Mesendoderm (in vitro differentiated cells): Measurements from ENCODE around the gene CNDP1.

Experiments
- DNase-seq: peaks from one replicate; pipeline ENCODE4 v3.0.0; 2013
- H2AK5ac ChIP-seq: 2 replicates; pipeline ENCODE4 v1.6.1; 2013; ENCODE audit warnings: low read length, inconsistent platforms
- H2BK120ac ChIP-seq: 2 replicates; pipeline ENCODE4 v1.6.1; 2013; ENCODE audit warnings: low read depth, mild to moderate bottlenecking, low read length, moderate library complexity, mixed read lengths
- H2BK15ac ChIP-seq: replicated peaks from 2 replicates; pipeline ENCODE4 v1.6.1; 2013; ENCODE audit warnings: low read depth, mild to moderate bottlenecking, moderate library complexity
- H2BK5ac ChIP-seq: 2 replicates; pipeline ENCODE4 v1.6.1; 2013; ENCODE audit warnings: low read length, inconsistent platforms
- H3K18ac ChIP-seq: 2 replicates; pipeline ENCODE4 v1.6.1; 2013; ENCODE audit warnings: mild to moderate bottlenecking, low read length, mixed read lengths
- H3K23ac ChIP-seq: one replicate; pipeline ENCODE4 v1.6.1; 2013; ENCODE audit warnings: low read length
- H3K27ac ChIP-seq: 2 replicates; pipeline ENCODE4 v1.5.1; 2013; ENCODE audit warnings: low read depth, mild to moderate bottlenecking, inconsistent platforms, low read length, moderate library complexity
- H3K27me3 ChIP-seq: 2 replicates; pipeline ENCODE4 v1.6.1; 2013; ENCODE audit warnings: low read length, control low read depth, mild to moderate bottlenecking, inconsistent platforms; ENCODE audit not compliant: insufficient read depth, poor library complexity
- H3K36me3 ChIP-seq: 2 replicates; pipeline ENCODE4 v1.6.1; 2013; ENCODE audit warnings: low read length, inconsistent platforms; ENCODE audit not compliant: control insufficient read depth, insufficient read depth
- H3K4ac ChIP-seq: one replicate; pipeline ENCODE4 v1.6.1; 2013; ENCODE audit warnings: low read depth, mild to moderate bottlenecking, low read length, moderate library complexity
- H3K4me1 ChIP-seq: 2 replicates; pipeline ENCODE4 v1.6.1; 2013; ENCODE audit warnings: low read depth, low read length, inconsistent platforms; ENCODE audit not compliant: control insufficient read depth
- H3K4me2 ChIP-seq: 2 replicates; pipeline ENCODE4 v1.6.1; 2013; ENCODE audit warnings: low read length
- H3K4me3 ChIP-seq: 2 replicates; pipeline ENCODE4 v1.5.1; 2013; ENCODE audit warnings: mild to moderate bottlenecking, low read length
- H3K56ac ChIP-seq: one replicate; pipeline ENCODE4 v1.6.1; 2013; ENCODE audit warnings: low read length
- H3K79me1 ChIP-seq: 2 replicates; pipeline ENCODE4 v1.6.1; 2013; ENCODE audit warnings: low read length, inconsistent platforms
- H3K79me2 ChIP-seq: 2 replicates; pipeline ENCODE4 v1.6.1; 2013; ENCODE audit warnings: mild to moderate bottlenecking, low read length; ENCODE audit not compliant: control insufficient read depth, insufficient read depth
- H3K9ac ChIP-seq: 2 replicates; pipeline ENCODE4 v1.6.1; 2013; ENCODE audit warnings: low read length, inconsistent platforms
- H4K5ac ChIP-seq: one replicate; pipeline ENCODE4 v1.6.1; 2013; ENCODE audit warnings: low read length
- H4K8ac ChIP-seq: one replicate; pipeline ENCODE4 v1.6.1; 2013; ENCODE audit warnings: low read depth, mild to moderate bottlenecking, control low read depth, low read length, moderate library complexity
- WGBS: extraction: QIAGEN DNeasy Blood & Tissue Kit; methylation state at CpG from one replicate; pipeline ENCODE4 v1.1.7; 2013; ENCODE audit warnings: low lambda C conversion rate, missing lambda C conversion rate; ENCODE audit not compliant: insufficient coverage; ENCODE audit errors: extremely low coverage; 5-methylcytosine and 5-hydroxymethylcytosine counted together

Gene CNDP1

DNA sequence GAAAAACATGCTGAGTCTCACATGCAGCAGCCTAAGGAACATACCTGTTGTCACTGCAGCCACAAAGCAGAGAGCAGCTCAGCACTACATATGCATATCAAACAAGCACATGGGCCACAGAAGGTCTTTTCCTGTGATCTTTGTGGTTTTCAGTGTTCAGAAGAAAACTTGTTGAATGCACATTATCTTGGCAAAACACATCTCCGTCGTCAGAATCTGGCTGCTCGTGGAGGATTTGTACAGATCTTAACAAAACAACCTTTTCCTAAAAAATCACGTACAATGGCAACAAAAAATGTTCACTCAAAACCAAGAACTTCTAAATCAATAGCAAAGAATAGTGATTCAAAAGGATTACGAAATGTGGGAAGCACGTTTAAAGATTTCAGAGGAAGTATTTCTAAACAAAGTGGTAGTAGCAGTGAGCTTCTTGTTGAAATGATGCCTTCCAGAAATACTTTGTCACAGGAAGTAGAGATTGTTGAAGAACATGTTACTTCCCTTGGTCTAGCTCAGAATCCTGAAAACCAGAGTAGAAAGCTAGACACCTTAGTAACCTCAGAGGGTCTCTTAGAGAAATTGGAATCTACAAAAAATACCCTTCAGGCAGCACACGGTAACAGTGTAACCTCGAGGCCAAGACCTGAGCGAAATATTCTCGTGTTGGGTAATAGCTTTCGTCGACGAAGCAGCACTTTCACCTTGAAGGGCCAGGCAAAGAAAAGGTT is 97.5 kb downstream of the CNDP1 start:
- Histone ChIP-seq H3K27ac (no peak overlapping the region), H3K4ac (no peak overlapping the region), H2BK15ac (no peak overlapping the region), H3K9ac (no peak overlapping the region), H2BK120ac (no peak overlapping the region), H3K4me1 (no peaks in the 10 kb centered on the region), H3K79me1 (no peaks in the 10 kb centered on the region), H4K8ac (no peak overlapping the region), H3K36me3 (no peaks in the 10 kb centered on the region), H3K23ac (no peak overlapping the region), H3K4me3 (no peak overlapping the region), H3K56ac (no peak overlapping the region), H2BK5ac (no peak overlapping the region), H3K79me2 (no peaks in the 10 kb centered on the region), H3K27me3 (no peaks in the 10 kb centered on the region), H3K18ac (no peak overlapping the region), H2AK5ac (no peak overlapping the region), H3K4me2 (no peak overlapping the region), H4K5ac (no peak overlapping the region)
- no CpG with 5 or more reads among the region's 13 CpGs for WGBS
- DNase-seq: no peak

GRCh38 chr18:74632351-74632679 is 98.0 kb downstream of the CNDP1 start:
- Histone ChIP-seq H2AK5ac (no peak overlapping the region), H3K18ac (no peak overlapping the region), H3K23ac (no peak overlapping the region), H2BK5ac (no peak overlapping the region), H3K27ac (no peak overlapping the region), H3K9ac (no peak overlapping the region), H3K4me1 (no peaks in the 10 kb centered on the region), H3K4ac (no peak overlapping the region), H3K4me3 (no peak overlapping the region), H4K8ac (no peak overlapping the region), H3K79me2 (no peaks in the 10 kb centered on the region), H3K4me2 (no peak overlapping the region), H3K36me3 (no peaks in the 10 kb centered on the region), H2BK15ac (no peak overlapping the region), H3K27me3 (no peaks in the 10 kb centered on the region), H3K79me1 (no peaks in the 10 kb centered on the region), H2BK120ac (no peak overlapping the region), H4K5ac (no peak overlapping the region), H3K56ac (no peak overlapping the region)
- DNase-seq: no peak
- no CpG with 5 or more reads among the region's 6 CpGs for WGBS

DNA sequence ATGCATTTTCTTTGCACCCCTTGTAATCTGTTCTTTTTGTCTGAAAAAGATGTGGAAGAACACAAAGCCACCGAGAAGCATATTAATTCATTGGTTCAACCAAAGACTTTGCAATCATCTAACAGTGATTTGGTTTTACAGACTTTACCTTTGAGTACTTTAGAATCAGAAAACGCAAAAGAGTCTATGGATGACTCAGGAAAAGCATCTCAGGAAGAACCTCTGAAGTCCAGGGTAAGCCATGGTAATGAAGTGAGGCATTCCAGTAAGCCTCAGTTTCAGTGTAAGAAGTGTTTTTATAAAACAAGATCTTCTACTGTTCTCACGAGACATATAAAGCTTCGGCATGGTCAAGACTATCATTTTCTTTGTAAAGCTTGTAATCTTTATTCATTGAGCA is 98.6 kb downstream of the CNDP1 start:
- Histone ChIP-seq H2BK15ac (no peak overlapping the region), H3K79me1 (no peaks in the 10 kb centered on the region), H4K5ac (no peak overlapping the region), H2BK120ac (no peak overlapping the region), H3K9ac (no peak overlapping the region), H3K4me2 (no peak overlapping the region), H3K56ac (no peak overlapping the region), H3K36me3 (no peaks in the 10 kb centered on the region), H3K23ac (no peak overlapping the region), H3K18ac (no peak overlapping the region), H2BK5ac (no peak overlapping the region), H2AK5ac (no peak overlapping the region), H4K8ac (no peak overlapping the region), H3K4ac (no peak overlapping the region), H3K4me3 (no peak overlapping the region), H3K27me3 (no peaks in the 10 kb centered on the region), H3K4me1 (no peaks in the 10 kb centered on the region), H3K27ac (no peak overlapping the region), H3K79me2 (no peaks in the 10 kb centered on the region)
- WGBS: no CpG with 5 or more reads among the region's 4 CpGs
- no peak for DNase-seq

GRCh38 chr18:74633652-74634352 is 99.5 kb downstream of the CNDP1 start:
- no peaks in the 10 kb centered on the region for H3K36me3 ChIP-seq

DNA sequence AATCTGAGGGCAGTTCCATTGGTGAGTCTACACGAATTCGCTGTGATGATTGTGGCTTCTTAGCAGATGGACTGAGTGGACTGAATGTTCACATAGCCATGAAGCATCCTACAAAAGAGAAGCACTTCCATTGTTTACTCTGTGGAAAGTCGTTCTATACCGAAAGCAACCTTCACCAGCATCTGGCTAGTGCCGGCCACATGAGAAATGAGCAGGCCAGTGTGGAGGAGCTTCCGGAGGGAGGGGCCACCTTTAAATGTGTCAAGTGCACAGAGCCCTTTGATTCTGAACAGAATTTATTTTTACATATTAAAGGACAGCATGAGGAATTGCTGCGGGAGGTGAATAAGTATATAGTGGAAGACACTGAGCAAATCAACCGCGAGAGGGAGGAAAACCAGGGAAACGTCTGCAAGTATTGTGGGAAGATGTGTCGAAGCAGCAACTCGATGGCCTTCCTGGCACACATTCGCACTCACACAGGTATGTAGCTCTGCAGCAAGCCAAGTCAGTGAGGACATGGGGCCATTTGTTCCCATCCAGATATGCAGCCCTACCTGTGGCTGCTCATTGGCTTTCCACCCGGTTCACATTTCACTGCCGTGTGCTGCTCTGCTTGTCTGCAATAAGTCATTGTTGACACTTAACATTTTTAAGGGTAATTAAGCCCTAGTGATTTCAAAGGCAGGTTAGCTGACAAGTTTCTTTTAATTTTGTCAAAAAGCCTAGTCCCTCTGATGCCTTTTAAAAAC is 101.1 kb downstream of the CNDP1 start:
- no peaks in the 10 kb centered on the region for H3K4me1 ChIP-seq
- no peak overlapping the region for H2BK15ac ChIP-seq
- no peak overlapping the region for H3K56ac ChIP-seq
- no peak overlapping the region for H4K5ac ChIP-seq
- H3K27ac ChIP-seq: no peak overlapping the region
- no peaks in the 10 kb centered on the region for H3K79me1 ChIP-seq
- H3K4me3 ChIP-seq: no peak overlapping the region
- H4K8ac ChIP-seq: no peak overlapping the region
- H3K4me2 ChIP-seq: no peak overlapping the region
- H2BK120ac ChIP-seq: no peak overlapping the region
- H3K27me3 ChIP-seq: no peaks in the 10 kb centered on the region
- no peak for DNase-seq
- no peak overlapping the region for H3K23ac ChIP-seq
- no peaks in the 10 kb centered on the region for H3K36me3 ChIP-seq
- H3K4ac ChIP-seq: no peak overlapping the region
- no peak overlapping the region for H2AK5ac ChIP-seq
- no peak overlapping the region for H3K18ac ChIP-seq
- no CpG with 5 or more reads among the region's 15 CpGs for WGBS
- H2BK5ac ChIP-seq: no peak overlapping the region
- no peaks in the 10 kb centered on the region for H3K79me2 ChIP-seq
- H3K9ac ChIP-seq: no peak overlapping the region

More at GRCh38 chr18:74633652-74634352, 99.5 kb downstream of the CNDP1 start:
- Histone ChIP-seq H3K79me2 (no peaks in the 10 kb centered on the region), H2BK5ac (no peak overlapping the region), H3K23ac (no peak overlapping the region), H3K4me2 (no peak overlapping the region), H4K5ac (no peak overlapping the region), H3K4me3 (no peak overlapping the region), H3K27me3 (no peaks in the 10 kb centered on the region), H4K8ac (no peak overlapping the region), H3K27ac (no peak overlapping the region), H3K79me1 (no peaks in the 10 kb centered on the region), H2AK5ac (no peak overlapping the region), H3K56ac (no peak overlapping the region), H2BK120ac (no peak overlapping the region), H3K4me1 (no peaks in the 10 kb centered on the region), H2BK15ac (no peak overlapping the region), H3K9ac (no peak overlapping the region), H3K18ac (no peak overlapping the region), H3K4ac (no peak overlapping the region)
- DNase-seq: no peak
- no CpG with 5 or more reads among the region's 13 CpGs for WGBS
